HT-29 (cell line): ENCODE data around the gene RACGAP1. TPM values are rescaled to one million over a fixed set of nuclear protein-coding genes. Genes with fewer than 3 reads are reported as not detected.
"Not testable (repeated sequence)": the region's sequence is repeated elsewhere in the genome, so short reads cannot be mapped to it uniquely, and the experiment has no call there.

Source experiments
- DNase-seq: peaks from one replicate; pipeline ENCODE4 v3.0.0-alpha.2; 2015; ENCODE audit warnings: low spot score
- total RNA-seq: library from RNA; depleted of rRNA; stranded (reverse); fragments of >200 nt; shearing (Covaris generic); gene quantifications from 2 replicates; pipeline ENCODE4 v1.2.3, GENCODE V29; 2014

Gene RACGAP1
- total RNA-seq, 1 experiment from 2014 or later, result 55.9 TPM

DNA sequence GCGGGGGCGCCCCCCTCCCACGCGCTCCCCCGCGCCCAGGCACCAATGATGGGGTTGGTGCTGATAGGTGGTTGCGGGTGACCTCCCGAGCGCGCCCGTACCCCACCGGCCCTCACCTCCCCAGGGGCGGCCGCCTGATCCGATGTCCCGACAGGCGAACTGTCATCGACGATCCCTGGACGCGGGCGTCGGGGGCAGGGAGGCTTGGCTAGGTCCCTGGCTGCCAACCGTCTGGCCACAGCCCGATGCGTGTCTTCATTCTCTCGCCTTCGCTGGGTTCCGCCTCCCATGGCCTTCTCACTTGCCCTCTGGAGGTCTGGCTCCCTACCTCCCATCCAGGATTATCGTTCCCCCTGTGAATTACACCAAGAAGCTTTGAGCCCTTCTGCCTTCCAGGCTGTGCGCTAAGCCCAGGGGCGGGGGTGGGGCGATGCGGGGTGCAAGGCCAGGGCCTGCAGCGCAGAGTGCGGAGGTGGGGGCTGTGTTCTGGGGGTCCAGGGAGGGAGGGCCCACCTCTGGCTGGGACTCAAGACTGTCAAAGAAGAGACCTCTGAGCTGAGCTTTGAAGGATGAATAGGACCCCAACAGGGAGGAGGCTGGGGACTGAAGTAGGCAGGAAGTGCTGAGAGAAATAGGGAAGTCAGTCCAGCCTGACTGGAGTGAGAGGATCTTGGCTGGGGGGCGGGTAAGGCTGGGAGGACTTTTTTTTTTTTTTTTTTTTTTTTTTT, 7.7 kb upstream of the RACGAP1 start:
- DNase-seq, result no peak

- no peak for DNase-seq
Observed at GRCh38 chr12:50032515-50032853, 7.2 kb upstream of the RACGAP1 start.

DNA sequence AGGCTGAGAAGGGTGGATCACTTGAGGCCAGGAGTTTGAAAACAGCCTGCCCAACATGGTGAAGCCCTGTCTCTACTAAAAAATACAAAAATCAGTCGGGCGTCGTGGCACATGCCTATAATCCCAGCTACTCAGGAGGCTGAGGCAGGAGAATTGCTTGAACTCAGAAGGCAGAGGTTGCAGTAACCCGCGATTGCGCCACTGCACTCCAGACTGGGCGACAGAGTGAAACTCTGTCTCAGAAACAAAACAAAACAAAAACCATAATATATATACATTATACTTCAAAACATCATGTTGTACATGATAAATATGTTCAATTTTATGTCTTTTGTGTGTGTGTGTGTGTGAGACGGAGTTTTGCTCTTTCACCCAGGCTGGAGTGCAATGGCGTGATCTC, 5.2 kb upstream of the RACGAP1 start:
- DNase-seq, result not testable (repeated sequence)

GRCh38 chr12:50026691-50027090, 1.4 kb upstream of the RACGAP1 start:
- DNase-seq, result no peak

DNA sequence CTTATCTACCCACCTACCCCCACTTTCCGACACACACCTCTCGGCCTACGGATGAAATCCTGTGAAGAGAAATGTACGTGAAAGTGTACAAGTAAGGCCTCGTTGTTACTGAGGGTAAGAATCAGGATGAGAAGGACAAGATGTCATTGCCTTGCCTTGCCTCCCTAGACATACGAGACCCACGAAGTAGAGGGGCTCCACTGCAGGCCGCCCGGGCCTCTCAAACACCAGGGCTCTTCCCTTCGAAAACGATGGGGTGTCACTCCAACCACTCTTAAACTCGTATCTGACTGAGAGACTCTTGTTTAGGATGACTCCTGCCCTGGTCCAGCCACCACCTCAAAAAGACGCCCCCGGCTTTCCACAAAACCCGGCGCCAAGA, 498 bp downstream of the RACGAP1 start:
- DNase-seq, result peak; percentile 32

- DNase-seq, result no peak
Observed at GRCh38 chr12:50024227-50024626, 1.1 kb downstream of the RACGAP1 start.

GRCh38 chr12:50022903-50023302, 2.4 kb downstream of the RACGAP1 start:
- DNase-seq, result no peak

DNA sequence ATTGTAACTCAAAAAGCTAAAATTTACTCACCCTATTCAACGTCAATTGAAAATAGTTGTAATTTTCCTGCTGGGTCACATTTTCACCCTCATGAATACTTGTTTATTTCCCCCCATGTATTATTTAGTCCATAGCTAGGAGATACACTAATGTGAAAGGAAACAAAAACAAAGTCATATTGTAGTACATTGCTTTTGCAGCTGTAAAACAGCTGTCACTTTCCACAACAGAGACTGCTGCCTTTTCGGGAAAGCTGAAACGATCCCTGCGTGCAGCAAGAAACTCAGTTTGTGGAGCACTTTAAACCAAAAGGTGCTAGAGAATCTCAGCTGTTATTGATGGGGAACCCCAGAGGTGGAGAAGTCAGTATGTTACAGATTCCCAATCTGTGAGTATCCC, 4.3 kb downstream of the RACGAP1 start:
- no peak for DNase-seq

- no peak for DNase-seq
Observed at GRCh38 chr12:50019524-50019923, 5.8 kb downstream of the RACGAP1 start.

- DNase-seq, result no peak
Observed at GRCh38 chr12:50018968-50019367, 6.3 kb downstream of the RACGAP1 start.

DNA sequence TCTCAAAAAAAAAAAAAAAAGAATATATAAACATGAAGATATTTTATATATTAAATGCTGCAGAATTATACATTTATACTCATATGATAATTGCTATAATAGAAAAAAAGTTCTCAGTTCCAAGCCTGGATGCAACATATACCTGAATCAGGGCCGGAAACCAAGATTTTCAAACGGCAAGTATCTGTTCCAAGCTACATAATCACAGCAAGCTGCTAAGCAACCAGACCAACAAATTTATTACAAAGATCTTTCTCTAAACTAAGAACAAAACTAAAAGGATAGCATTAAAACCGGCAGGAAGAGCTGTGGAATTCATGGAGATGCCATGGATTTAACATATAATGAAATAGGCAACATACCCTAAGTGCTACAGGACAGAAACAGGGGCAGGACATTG, 7.1 kb downstream of the RACGAP1 start:
- DNase-seq, result no peak

- no peak for DNase-seq
Observed at GRCh38 chr12:50017641-50018040, 7.7 kb downstream of the RACGAP1 start.

GRCh38 chr12:50016501-50017475, 8.5 kb downstream of the RACGAP1 start:
- DNase-seq, result no peak

GRCh38 chr12:50014342-50014741, 11.0 kb downstream of the RACGAP1 start:
- DNase-seq, result no peak

DNA sequence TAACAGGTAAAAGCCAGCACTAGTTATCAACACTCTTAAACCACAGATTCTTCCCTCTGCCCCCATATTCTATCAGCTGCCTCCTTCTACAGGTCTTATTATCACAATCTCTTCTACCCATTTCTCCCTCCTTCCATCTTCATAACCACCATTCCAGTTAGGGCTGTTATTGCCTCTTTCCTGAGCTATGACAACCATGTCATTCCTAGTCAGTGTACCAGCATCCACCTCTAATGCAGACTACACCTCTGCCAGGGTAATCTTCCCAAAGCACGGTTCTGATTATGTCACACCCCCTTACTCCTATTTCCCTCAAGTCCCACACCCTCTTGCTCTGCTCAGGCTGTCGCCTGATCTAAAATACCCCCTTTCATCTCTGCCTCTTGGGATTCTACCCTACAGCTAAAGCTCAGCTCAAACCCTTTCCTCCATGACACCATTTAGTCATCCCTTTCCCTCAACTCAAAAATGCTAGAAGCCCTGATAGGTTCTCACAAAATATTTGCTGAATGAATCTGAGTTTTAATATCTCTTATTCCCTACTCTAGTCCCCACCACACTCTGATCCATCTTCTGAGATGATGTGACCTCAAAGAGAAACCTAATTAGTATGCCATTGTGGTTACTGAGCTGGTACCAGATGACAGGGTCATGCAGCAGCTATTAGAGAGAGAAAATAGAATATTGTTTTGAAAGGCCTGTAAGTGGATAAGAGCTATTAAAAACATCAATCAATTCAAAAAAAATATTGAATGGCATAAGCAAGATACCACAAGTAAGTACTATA, 11.7 kb downstream of the RACGAP1 start:
- no peak for DNase-seq

GRCh38 chr12:50006754-50007442, 18.4 kb downstream of the RACGAP1 start:
- DNase-seq, result no peak

- no peak for DNase-seq
Observed at GRCh38 chr12:50006280-50006679, 19.0 kb downstream of the RACGAP1 start.

- no peak for DNase-seq
Observed at GRCh38 chr12:50005175-50005574, 20.1 kb downstream of the RACGAP1 start.

GRCh38 chr12:50004696-50005095, 20.6 kb downstream of the RACGAP1 start:
- DNase-seq, result no peak

GRCh38 chr12:50003595-50003994, 21.7 kb downstream of the RACGAP1 start:
- no peak for DNase-seq

- no peak for DNase-seq
Observed at GRCh38 chr12:49998453-49998852, 26.8 kb downstream of the RACGAP1 start.
